D721Med (cell line): ENCODE data around the gene NOTUM.

Experiments used
- DNase-seq: peaks from one replicate; pipeline ENCODE4 v3.0.0; 2011; ENCODE audit warnings: low spot score; ENCODE audit not compliant: insufficient read length
- FAIRE-seq: peaks from 2 replicates; lab custom pipeline; 2011; peaks lifted over from hg19 to GRCh38; lab: Jason Lieb, UNC
- TF ChIP-seq, protein P1 (sequence below): IDR thresholded peaks from 2 replicates; pipeline ENCODE4 v1.5.1; 2012; ENCODE audit warnings: mild to moderate bottlenecking, control low read depth; ENCODE audit not compliant: insufficient read depth; ENCODE audit errors: missing control alignments

The NOTUM gene

DNA sequence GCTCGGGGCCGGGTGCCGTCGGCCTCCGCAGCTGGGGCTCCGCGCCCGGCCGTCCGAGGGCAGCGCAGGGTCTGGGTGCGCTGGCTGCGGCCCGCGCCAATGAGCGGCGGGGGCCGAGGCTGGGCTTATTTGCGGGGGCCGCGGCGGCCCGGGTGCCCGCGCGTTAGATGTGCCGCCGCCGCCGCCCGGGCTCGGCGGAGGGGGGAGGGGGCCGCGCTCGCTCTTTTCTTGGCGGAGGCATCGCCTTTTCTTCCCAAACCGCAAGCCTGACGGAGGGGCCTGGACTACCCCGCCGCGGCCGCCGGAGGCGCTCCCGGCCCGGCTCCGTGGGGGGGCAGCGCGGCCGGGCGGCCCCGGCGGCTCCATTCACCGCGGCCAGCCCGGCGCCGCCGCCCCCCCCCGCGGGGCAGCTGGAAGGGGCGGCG lies at the start of gene NOTUM:
Gene NOTUM (minus strand): TSS at position 101 of the 425 bp plus-strand sequence. CDS start 278 bp downstream, outside the sequence.
- no peak for DNase-seq
- TF ChIP-seq, protein P1, sequence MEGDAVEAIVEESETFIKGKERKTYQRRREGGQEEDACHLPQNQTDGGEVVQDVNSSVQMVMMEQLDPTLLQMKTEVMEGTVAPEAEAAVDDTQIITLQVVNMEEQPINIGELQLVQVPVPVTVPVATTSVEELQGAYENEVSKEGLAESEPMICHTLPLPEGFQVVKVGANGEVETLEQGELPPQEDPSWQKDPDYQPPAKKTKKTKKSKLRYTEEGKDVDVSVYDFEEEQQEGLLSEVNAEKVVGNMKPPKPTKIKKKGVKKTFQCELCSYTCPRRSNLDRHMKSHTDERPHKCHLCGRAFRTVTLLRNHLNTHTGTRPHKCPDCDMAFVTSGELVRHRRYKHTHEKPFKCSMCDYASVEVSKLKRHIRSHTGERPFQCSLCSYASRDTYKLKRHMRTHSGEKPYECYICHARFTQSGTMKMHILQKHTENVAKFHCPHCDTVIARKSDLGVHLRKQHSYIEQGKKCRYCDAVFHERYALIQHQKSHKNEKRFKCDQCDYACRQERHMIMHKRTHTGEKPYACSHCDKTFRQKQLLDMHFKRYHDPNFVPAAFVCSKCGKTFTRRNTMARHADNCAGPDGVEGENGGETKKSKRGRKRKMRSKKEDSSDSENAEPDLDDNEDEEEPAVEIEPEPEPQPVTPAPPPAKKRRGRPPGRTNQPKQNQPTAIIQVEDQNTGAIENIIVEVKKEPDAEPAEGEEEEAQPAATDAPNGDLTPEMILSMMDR, result no peak
- FAIRE-seq, result no peak

DNA sequence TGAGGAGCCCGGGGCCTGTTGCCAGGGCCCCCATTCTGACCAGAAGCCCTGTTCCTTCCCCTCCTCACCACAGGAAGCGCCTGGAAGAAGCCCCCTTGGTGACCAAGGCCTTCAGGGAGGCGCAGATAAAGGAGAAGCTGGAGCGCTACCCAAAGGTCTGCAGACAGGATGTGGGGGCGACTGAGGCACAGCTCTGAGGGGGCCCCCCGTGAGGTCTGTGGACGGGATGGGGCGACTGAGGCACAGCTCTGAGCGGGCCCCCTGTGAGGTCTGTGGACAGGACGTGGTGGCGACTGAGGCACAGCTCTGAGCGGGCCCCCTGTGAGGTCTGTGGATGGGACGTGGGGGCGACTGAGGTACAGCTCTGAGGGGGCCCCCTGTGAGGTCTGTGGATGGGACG lies 48.4 kb upstream of the NOTUM start:
- TF ChIP-seq, protein P1, result no peak
- DNase-seq, result no peak

DNA sequence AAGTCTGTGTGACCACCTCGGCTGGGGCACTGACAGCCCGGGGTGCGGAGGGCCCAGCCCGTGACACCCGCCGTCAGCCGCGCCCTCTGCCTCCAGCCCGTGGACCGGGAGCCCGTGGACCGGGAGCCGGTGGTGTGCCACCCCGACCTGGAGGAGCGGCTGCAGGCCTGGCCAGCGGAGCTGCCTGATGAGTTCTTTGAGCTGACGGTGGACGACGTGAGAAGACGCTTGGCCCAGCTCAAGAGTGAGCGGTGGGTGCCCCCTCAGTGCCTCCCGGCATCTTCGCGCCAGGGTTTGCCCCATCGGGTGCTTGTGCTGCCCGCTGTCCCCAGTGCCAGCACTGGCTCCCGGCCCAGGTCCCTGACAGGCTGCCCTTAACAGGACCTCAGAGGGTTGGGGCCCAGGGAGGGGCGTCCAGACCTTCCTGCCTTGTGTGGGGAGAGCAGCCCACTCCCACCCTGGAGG lies 48.0 kb upstream of the NOTUM start:
- FAIRE-seq (no peak), DNase-seq (no peak)
- TF ChIP-seq, protein P1, result no peak

More for the DNA sequence above, 48.4 kb upstream of the NOTUM start:
- no peak for FAIRE-seq

DNA sequence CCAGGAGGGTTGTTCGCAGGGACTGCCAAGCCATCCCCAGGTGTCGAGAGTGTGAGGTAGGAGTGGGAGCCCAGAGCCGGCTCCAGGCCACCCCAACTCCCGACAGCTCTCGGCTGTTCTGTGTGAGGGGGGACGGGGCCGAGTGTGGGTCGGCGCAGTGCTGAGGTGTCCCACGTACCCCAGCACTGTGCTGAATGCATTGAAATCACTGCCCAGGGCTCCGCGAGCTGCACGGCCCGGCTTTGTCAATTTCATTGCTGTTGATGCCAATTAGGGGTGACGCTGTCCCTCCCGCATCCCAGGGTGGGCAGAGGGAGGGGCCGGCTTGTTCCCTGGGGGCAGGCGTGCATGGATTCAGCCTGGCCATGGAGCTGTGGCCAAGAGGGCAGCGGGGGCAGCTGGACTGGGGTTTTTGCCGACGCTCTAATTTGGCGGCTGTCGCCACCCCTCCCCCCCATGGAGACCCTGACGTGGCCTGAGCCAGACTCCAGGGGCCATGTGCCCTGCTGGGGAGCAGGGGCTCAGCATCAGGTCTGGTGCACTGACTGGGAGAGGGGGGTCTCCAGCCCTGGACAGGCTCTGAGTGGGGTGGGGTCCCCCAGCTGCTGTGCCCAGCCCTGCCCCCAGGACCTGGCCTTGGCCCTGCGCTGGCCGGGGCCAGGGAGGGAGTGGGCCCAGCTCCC lies 47.4 kb upstream of the NOTUM start:
- DNase-seq (no peak), FAIRE-seq (no peak)
- TF ChIP-seq, protein P1, result no peak

DNA sequence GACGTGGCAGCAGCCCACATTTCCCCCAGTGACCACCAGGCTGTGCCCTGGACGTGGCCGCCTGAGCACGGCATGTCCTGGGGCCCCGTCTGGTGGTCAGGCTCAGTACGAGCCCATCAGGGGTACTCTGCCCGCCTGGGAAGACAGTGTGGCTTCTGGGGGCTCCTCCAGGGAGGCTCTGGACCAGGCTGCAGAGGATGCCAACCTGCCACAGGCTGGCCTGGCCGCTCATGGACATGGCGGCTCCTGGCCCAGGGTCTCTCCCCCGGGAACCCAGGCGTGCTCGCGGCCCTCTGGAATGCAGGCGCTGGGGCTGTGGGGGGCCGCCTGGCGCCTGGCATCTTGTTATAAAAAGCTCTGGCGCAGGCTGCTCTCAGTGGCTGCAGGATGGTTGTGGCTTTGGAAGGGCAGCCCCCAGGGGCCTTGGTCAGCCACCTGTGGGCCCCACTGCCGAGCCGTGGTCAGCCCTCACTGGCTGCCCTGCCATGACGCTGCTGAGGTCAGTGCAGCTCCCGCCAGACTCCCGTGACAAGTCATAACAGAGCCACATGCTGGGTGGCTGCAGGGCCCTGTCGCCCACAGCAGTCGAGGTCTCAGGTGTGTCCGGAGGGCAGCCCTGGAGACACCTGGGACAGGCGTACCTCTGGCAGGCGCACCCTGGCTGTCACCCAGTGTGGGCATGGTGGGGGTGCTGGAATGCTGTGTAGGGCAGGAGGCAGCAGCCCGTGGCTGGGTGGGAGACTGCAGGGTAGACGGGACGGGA lies 46.7 kb upstream of the NOTUM start:
- TF ChIP-seq, protein P1, result no peak
- FAIRE-seq, result no peak
- no peak for DNase-seq

DNA sequence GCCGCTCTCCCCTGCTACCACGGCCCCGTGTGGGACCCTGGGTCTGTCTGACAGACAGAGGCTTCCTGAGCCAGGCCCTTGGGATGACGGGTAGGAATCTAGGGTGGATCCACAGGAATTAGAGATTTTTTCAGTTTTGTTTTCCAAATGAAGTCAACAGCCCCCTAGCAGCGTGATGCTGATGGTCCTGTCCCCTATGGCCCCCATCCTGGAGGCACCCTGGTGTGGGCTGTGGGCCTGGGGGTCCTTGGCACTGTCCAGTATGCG lies 46.2 kb upstream of the NOTUM start:
- DNase-seq, result no peak
- no peak for FAIRE-seq
- TF ChIP-seq, protein P1, result no peak
